Activated CD8-positive, alpha-beta memory T cell treated with anti-CD3 and anti-CD28 coated beads, Interleukin-2, amount 50 U/mL, for 24 hours (primary cell): ENCODE measurements around the gene CFAP74.

Experiments used
- DNase-seq: peaks from one replicate; pipeline ENCODE4 v3.0.0-alpha.2; 2020; ENCODE audit errors: extremely low read depth

Gene CFAP74

DNA sequence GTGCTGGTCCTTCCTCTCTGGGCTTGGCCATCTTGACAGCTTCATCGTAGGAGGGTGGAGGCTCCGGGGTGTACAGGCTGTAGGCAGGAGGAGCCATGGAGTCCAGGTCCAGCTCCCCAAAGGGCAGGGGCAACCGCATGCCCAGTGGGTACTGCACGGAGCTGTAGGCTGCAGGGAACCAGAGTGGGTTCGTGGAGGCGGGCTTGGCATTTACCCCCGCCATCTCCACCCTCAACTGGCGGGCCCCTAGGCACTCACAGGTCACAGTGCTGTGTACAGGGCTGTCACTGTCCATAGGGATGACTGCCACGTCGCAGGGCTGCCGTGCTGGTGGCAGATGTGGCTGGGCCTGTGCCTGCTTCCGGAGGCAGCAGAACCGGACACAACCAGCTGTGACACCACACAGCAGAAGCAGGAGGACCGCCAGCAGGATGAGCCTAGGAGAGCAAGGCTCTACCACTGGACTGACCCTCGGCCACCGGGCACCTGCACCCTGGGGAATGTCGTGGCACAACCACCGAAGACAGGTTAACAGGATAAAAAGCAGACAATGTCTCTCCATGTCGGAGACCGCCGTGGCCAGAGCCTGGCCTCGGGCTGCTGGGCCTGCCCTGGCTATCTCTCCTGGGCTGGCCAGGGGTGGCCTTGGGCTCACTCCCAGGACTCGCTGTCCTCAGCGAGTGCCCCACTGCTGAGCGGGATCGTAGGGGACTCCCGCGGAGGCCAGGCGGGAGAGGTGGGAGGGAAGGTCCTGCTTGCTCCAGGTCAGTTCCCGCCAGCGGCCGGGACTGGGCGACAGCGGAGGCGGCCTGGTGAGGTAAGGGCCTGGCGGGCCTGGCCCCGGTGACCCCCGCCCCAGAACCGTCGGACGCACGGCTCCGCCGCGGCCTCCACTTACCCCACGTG is 85.3 kb downstream of the CFAP74 start:
- no peak for DNase-seq

DNA sequence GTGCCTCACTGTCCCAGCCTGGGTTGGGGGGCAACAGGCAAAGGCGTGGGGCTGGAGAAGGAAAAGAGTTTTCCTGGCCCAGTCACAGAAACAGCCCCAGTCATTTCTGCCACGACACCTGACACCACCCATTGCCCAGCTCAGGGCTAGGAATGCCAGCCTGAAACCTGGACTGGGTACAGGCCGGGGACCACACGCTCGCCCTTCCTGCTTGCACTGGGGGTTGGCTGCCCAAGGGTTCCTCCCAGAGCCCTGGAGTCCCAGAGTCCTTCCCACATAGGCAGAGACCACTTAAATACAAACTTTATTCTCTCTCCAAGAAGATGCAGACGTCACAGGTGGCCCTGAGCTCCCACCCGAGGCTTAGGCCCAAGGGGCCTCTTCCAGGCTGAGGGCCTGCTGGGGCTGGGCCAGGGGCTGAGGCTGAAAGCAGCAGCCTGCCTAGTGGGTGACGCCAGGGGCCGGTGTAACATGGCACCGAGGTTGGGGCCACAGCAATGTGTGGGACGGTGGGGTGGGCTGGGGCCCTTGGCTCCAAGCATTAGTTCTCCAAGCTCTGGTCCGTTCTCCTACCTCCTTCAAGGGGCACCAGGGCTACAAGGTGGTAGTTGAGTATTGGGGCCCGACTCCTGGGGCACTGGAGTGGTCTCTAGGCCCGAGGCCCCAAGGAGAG is 86.1 kb downstream of the CFAP74 start:
- no peak for DNase-seq

DNA sequence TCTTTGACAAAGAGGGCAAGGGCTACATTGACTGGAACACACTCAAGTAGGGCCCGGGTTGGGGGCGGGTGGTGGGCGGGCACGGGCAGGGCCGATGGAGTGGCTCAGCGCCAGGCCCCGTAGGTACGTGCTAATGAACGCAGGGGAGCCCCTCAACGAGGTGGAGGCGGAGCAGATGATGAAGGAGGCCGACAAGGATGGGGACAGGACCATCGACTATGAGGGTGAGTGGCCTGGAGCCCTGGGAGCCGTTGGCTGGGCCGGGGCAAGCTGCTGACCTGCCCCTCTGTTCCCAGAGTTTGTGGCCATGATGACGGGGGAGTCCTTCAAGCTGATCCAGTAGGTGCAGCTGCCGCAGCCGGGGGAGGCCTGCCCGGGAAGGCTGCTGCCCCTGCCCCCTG is 86.7 kb downstream of the CFAP74 start:
- DNase-seq = no peak

DNA sequence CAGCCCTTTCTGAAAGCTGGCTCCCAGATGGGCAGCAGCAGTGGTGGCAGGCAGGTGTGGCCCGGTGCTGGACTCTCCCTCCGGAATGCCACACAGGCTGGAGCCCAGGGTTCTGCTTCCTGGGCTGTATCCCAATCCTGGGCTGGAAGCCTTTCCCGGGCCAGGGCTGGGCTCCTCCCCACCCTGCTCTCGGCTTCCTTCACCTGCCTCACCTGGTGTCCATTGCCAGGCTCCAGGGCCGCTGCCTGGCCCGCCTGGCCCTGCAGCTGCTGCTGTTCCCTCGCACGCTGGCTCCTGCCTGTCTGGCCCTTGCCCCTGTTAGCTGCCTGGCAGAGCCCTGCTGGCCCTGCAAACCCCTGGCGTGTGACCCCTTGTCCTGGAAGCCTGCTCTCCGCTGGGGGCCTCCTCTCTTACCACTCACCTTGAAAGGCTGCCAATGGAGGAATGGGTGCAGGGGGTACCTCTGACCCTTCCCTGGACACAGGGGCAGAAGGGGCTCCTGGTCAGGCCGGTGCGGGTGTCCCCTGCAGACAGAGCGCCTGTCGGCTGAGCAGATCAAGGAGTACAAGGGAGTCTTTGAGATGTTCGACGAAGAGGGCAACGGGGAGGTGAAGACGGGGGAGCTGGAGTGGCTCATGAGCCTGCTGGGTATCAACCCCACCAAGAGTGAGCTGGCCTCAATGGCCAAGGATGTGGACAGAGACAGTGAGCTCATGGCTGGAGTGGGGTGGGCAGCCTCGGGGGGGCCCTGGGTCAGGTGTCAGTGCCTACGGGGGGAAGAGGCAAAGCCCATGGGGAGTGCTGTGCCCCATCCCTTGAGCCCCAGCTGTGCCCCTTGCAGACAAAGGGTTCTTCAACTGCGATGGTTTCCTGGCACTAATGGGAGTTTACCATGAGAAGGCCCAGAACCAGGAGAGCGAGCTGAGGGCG is 87.4 kb downstream of the CFAP74 start:
- no peak for DNase-seq

DNA sequence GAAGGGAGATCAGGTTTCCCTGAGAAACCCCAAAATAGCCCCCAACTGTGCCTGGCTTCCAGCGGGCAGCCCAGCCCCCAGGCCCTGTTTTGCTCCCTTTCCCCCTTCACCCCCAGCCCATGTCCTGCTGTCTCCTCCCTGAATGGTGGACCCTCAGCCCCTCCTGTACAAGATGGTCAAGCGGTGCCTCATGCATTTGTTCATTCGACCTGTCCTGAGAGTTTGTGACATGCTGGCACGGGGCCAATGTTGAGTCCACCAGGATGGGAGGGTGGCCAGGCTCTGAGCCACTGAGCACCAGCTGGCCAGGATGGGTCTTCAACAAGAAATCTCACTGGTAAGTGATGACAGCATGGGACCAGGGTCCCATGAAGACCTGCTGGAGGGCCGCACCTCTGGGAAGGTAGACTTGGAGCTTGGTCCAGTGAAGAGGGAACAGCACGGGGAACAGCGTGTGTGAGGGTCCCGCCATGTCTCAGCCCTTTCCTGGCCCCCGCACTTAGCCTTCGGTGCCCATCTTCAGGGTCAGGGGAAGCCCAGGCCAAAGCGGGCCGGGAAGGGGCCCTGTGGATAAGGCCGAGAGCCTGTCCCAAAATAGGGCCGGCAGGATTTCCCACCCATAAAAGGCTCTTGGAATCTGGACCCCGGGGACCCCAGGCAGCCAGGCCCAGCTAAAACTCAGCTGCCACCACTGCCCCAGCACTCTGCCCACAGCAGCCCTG is 88.5 kb downstream of the CFAP74 start, which contains the start of gene CALML6:
CALML6 (plus strand) TSS at position 290 of the 722 bp plus-strand sequence; CDS start at position 311, 21 bp downstream.
- no peak for DNase-seq

DNA sequence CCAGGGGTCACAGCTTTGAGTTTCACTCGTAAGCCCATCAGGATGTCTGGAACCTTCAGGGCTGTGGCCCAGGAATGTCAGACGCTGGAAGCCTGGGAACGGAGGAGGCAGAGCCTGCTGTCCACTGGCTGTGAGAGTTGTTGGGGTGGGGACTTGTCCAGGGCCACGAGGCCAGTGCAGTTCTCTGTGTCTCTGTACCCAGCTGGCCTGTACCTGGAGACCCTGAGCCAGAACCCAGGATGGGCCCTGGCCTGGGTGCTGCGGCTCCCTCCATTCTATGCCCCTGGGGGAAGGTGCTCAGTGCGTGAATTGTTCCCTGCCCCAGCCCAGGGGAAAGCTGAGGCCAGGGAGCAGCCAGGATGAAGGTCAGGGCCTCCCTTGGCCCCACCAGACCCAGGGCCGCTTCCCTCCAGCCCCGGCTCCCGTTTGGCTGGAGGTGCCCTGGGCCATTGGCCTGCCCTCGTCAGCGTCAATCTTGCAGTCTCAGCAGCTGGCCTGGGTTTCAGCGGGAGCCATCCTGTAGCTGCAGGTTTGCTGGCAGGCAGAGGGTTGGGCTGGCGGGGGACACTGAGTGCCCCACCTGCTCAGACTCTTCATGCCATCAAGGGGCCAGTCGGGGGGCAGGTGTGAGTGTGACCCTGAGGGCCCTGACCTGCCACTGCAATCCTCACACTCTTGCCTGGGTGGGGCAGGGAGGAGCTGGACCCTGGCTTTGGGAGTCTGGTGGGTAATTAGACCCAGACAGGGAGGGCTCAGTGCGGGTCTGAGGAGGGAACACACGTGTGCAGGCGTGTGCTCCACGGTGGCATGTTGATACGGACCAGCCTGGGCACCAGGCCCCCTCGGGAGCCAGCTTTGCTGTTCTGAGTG is 89.2 kb downstream of the CFAP74 start:
- no peak for DNase-seq

DNA sequence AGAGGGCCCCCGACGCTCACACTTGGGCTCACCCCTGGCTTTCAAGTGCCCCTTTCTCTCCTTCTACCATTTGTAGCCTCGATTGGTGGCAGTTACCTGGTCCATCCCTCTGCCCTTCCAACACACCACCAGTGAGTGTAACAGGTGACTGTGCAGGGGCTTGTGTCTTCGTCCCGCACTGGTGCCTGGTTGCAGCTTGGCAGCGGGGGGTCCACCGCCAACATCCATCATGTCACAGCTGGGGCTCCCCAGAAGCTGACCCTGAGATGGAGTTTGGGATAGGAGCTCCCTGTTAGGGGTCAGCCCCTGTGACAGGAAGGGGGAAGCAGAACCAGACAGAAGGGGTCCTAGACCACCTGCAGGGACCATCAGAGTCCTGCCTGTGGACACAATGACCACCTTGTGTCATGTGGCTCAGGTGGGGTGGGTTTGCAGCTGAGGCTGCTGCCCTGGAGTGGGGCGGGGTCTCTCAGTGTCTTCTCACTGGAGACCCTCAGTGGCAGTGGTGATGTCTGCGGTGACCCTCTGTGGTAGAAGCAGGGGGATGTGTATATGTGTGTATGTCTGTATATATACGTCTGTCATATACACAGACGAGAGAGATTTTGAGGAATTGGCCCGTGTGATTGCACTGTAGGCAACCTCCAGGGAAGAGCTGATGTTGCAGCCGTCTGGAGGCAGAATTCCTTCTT is 92.1 kb downstream of the CFAP74 start:
- DNase-seq = no peak

DNA sequence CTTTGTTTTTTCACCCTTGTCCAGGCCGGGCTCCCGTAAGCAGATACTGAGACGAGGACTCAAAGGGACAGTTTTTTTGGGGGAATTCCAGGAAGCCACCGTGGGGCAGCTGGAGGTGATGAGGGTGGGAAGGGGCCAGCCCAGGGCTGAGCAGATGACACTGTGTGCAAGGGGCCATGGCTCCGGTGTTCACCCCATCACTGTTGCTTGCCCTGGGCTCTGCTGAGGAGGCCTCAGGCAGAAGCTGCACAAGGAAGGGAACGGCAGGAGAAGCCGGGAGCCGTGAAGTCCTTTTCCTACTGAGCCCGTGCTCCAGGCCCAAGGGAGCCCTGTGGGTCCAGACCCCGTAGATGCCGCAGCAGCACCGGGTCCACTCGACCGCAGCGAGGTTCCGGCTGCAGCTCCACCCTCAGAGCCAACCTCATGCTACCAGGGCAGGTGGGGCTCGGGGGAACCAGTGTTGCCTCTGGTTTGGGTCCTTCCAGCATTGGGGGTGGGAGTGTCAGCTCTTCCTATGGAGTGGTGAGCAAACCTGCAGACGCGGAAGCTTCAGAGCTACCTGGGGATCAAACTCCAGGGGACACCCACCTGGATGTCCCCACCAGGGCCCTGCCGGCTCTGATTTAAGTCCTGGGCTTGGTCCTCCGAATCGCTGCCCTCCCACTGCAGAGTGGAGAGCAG is 92.8 kb downstream of the CFAP74 start:
- no peak for DNase-seq

DNA sequence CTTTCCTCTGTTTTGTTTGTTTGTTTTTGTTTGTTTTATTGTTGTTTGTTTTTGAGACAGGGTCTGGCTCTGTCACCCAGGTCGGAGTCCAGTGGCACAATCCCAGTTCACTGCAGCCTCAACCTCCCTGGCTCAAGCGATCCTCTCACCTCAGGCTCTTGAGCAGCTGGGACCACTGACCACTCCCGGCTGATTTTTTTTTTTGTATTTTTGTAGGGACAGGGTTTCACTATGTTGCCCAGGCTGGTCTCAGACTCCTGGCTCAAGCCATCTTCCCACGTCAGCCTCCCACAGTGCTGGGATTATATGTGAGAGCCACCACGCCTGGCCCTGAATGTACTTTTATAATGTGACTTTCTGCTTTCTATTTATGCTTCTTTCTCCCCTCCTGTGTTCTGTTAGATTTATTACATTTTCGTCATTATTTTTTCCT is 93.5 kb downstream of the CFAP74 start:
- no peak for DNase-seq

DNA sequence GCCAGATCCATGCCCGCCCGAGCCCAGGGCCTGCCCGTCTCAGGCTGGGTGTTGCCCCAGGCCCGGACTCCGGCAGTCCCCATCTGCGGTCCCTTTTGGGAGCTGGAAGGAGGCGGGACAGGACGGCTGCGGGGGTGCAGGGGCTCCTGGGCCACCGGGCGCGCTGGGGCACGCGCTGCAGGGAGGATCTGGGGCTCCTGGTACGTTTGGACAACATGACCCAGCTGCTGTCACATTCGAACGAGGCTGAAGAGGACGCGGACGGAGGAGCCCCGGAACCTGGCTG is 95.1 kb downstream of the CFAP74 start:
- DNase-seq = no peak

DNA sequence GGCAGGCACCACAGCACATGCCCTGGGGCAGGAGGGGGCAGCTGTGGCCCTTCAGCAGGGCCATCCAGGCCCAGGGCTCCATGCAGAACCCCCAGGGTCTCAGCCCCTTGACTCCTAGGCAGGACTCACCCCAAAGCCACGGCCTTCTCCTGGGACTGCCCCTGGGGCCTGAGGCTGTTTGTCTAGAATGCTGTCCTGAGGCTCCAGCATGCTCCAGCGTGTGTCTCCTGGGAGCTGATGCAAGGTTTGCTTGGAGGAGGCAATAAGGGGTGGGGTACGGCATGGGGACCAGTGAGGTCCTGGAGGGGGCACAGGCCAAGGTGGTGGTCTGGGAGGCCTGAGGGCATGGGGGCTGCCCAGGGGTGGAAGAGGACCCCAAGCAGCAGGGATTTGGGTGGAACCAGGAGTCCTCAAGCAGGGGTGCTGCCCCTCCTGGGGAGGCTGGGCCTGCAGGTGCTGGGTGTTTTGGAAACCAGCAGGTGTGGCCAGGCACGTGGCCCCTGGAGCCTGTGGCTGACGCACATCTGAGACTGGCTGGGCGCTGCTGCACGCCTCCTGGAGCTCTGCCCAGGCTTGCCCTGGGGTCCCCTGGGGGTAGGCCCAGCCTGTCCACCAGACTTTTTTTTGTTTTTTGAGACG is 96.4 kb downstream of the CFAP74 start:
- DNase-seq = no peak

DNA sequence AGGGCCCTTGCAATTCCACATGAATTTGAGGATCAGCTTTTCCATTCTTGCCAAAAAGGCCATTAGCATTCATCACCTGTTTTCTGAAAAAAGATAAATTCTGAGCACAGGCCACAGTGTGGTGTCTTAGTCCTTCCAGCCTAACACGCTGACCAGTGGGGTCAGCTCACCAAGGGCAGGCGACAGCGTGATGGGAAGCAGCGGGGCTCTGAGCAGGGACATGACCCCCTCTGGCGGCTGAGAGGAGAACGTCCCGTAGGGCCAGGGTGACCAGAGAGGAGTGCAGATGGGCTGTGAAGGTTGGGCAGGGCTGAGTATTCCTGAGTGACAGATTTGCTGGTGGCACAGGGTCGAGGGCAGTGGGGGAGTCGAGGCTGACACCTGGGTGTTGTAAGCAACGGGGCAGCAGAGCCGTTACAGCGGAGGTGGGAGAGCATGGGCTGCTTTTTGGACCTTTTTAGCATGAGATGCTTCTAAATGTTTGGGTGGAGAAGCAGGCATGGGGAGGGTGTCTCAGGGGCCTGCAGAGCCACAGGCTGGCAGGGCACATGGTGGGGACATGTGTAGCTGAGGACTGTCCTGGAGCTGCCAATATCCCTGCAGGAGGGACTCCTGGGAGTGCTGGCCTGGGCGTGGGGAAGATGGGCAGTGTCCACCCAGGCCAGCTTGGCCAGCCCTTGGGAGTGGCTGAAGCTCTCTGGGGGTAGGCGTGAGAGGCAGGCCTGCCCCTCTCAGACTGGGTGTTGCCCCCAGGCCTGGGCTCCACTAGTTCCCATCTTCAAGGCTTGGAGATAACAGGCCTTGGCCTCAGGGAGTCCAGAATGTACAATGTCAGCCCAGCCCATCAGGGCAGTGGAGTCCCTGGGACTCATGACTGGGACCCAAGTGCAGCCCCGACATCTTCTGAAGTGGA is 97.1 kb downstream of the CFAP74 start:
- peak; percentile 28 for DNase-seq

DNA sequence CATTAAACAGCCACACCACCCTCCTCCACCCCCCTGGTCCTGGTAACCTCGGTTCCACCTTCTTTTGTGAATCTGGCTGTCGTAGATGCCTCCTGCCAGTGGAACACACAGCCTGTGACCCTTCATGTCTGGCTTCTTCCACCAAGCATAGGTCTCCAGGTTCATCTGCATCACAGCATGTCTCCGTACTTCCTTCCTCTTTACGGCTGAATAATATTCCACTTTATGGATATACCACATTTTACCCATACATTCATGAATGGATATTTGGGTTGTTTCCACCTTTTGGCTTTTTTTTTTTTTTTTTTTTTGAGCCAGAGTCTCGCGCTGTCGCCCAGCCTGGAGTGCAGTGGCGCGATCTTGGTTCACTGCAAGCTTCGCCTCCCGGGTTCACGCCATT is 100.4 kb downstream of the CFAP74 start:
- DNase-seq = no peak

DNA sequence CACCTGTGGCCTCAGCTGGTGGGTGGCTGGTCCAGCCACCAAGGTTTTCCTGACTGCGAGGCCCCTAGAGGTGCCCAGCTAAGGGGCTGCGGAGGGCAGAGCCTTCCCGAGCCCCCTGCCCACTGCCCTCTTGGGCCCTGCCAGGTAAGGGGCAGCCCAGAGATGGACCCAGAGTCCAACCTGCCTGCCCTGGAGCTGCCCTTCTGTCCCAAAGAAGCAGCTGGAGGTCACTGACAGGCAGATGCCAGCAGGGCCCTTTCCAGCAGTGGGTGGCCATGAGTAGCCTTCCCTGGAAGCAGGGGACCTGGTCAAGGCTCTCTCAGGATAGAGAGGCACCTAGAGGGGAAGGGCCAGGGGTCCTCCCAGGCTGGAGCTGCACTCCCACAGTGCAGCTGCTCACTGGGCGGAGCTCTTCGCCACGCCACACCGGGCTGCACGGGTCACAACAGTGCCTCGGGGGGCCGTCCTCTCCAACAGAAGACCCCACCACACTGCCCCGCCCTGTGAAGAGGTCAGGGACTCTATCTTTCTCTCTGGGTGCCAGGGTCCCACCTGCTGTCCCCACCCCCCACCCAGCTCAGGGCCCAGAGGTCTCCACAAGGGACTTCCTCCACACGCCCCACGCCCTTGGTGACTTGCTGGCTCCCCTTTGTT is 101.8 kb downstream of the CFAP74 start:
- DNase-seq = no peak

DNA sequence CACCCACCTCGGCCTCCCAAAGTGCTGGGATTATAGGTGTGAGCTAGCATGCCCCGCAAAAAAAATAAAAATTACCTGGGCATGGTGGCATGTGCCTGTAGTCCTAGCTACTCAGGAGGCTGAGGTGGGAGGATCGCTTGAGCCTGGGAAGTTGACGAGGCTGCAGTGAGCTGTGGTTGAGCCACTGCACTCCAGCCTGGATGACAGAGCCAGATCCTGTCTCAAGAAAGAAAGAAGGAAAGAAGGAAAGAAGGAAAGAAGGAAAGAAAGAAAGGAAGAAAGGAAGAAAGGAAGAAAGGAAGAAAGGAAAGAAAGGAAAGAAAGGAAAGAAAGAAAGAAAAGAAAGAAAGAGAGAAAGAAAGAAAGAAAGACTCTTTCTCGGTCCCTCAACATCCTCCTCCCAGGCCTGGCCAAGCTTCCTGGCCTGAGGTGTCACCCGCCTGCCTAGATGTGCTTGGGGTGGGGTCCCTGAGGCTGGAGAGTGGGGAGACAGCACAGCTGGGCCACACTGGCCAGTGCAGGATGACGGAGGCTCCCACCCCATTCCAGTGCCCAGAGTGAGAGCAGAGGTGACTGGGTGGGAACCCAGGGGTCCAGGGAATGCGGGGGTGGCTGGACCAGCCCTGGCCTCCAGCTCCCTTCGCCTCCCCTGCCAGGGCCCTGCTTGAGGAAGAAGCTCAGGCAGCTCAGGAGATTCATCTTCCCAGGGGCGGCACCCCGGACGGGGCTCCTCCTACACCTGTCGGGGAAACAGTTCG is 102.5 kb downstream of the CFAP74 start:
- no peak for DNase-seq

DNA sequence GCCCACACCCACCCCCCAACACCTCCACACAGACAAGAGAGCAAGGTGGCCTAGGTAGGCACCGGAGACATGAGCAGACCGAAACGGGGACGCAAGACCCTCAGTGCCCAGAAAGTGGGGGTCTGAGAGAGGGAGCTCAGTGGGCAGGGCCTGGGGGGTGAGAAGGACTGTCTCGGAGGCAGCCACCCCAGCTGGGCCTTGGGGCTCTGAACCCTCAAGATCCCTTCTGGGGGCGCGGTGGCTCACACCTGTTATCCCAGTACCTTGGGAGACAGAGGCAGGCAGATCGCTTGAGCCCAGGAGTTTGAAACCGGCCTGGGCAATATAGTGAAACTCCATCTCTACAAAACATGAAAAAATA is 103.6 kb downstream of the CFAP74 start:
- no peak for DNase-seq
